HG02840 (cell line): ENCODE results near the gene CAMSAP1.

Experiments
- ATAC-seq: cut with Tn5 transposase; IDR thresholded peaks from one replicate; pipeline ENCODE4 v1.9.1; 2021; ENCODE audit warnings: mild to moderate bottlenecking, moderate library complexity, moderate number of reproducible peaks; ENCODE audit not compliant: unreplicated experiment, low FRiP score

The CAMSAP1 gene

GRCh38 chr9:135884328-135885035, 22.9 kb downstream of the CAMSAP1 start:
- ATAC-seq, result no peak

GRCh38 chr9:135883410-135884089, 23.8 kb downstream of the CAMSAP1 start:
- no peak for ATAC-seq

DNA sequence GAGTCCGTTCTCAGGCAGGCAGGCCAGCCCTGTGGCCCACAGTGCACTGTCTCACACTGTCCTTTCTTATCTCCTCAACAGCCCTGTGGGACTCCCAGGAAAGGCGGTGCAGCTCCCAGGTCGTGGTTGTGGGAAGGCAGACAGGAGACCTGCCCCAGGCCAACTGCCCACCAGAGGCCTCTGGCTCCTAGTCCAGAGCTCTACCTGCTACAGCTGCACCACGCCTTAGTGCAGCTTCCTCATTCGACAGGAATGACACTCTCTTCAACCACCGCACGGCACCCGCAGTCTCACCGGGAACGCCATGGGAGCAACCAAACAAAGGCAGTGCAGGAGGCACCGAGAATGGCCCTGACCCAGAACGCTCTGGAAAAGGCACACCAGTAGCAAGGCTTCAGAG, 25.3 kb downstream of the CAMSAP1 start:
- no peak for ATAC-seq

DNA sequence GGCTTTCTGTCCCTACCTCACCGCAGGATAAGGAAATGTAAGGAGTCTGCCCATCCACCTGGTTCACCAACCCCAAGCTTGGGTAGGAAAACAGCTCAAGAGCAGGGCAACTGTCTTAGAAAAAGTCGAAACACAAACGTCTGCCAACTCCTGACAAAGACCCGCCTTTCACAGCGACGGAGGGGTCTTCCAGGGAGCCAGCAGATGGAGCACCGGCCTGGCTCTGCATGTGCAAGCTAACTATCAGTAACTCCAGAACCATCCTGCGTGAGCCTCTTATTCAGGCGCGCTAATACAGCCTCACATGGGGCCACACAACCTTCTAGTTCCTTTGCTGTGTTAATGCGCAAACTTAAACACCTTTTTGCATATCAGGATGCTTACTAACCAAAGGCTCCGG, 26.9 kb downstream of the CAMSAP1 start:
- ATAC-seq, result no peak

GRCh38 chr9:135879619-135880018, 27.7 kb downstream of the CAMSAP1 start:
- no peak for ATAC-seq

- ATAC-seq, result no peak
Observed at GRCh38 chr9:135879237-135879601, 28.1 kb downstream of the CAMSAP1 start.

GRCh38 chr9:135878528-135879236, 28.7 kb downstream of the CAMSAP1 start:
- ATAC-seq, result no peak

- ATAC-seq, result no peak
Observed at GRCh38 chr9:135877791-135878527, 29.4 kb downstream of the CAMSAP1 start.

- ATAC-seq, result no peak
Observed at GRCh38 chr9:135876936-135877335, 30.4 kb downstream of the CAMSAP1 start.

DNA sequence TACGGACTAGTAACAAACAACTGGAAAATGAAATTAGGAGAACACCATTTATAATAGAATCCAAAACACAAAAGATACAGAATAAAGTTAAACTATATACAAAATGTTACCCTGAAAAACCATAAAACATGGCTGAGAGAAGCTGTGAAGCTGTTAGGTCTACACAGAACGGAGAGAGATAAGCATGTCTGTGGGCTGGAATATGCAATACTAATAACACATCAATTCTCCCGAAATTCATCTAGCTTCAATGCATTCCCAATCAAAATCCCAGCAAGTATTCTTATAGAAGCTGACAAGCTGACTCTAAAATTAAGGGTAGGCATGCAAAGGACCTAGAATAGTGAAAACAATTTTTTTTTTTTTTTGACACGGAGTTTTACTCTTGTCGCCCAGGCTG, 32.5 kb downstream of the CAMSAP1 start:
- ATAC-seq, result no peak

- no peak for ATAC-seq
Observed at GRCh38 chr9:135869909-135870308, 37.4 kb downstream of the CAMSAP1 start.

- no peak for ATAC-seq
Observed at GRCh38 chr9:135865531-135865930, 41.8 kb downstream of the CAMSAP1 start.

DNA sequence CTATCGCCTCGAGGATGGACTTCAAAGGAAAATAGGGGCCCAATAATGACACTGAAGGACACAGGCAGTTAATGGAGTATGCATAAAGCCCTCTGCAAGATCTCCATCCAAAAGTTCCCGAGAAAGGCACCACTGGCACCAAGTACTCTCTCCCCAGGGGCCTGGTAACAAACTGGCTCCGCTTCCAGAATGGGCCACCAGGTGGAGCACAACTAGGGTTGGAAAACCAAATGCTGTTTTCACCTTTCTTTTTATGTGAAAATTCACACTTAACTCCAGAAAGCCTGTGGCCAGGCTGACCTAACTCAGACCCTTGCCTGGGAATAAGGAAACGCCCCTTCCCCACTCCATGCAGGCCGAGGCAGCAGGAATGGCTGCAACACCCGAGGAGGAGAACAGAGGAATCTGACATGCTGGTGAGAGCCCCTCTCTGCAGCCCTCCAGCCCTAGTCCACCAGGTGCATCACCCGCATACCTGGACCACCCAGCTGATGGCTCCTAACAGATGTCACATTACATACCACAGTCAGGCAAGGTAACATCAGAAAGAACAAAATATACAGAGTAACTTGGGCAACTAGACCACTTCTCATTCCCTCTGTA, 42.8 kb downstream of the CAMSAP1 start:
- no peak for ATAC-seq

DNA sequence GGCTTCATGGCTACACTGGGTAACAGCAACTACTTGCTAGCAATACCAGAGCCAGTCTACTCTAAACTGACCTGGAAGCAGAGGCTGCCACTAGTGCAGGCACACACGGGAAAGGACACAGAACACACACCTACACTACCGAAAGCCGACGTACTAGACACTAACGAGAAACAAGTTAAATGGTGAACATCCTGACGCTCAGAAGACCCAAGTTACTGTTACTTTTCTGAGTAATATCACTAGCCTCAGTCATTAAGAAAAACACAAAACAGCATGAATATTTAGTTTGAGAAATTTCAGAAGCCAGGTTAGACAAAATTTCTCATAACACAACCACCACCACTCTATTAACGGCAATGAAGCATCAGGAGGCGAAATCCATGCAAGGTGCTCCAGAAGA, 44.5 kb downstream of the CAMSAP1 start:
- no peak for ATAC-seq

- no peak for ATAC-seq
Observed at GRCh38 chr9:135858491-135859185, 48.7 kb downstream of the CAMSAP1 start.

DNA sequence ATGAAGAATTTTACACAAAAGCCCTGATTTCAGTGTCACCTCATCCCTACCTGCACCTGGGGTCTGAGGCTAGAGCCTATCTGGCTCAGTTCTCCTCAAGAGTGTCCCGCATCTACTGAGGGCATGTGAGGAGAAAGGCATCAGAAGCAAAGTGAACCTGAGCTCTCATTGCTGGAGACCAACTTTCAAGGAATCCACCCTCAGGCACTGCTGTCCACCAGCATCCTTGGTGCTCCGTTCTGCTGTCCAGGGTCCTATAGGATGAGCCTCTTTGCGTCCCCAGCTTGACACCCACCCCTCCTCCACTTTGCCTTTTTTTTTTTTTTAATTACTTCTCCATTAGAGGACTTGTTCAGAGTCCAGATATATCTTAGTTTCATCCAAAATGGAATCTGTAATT, 49.5 kb downstream of the CAMSAP1 start:
- ATAC-seq, result no peak

- no peak for ATAC-seq
Observed at GRCh38 chr9:135857371-135857786, 50.0 kb downstream of the CAMSAP1 start.

GRCh38 chr9:135851748-135852147, 55.6 kb downstream of the CAMSAP1 start:
- no peak for ATAC-seq

DNA sequence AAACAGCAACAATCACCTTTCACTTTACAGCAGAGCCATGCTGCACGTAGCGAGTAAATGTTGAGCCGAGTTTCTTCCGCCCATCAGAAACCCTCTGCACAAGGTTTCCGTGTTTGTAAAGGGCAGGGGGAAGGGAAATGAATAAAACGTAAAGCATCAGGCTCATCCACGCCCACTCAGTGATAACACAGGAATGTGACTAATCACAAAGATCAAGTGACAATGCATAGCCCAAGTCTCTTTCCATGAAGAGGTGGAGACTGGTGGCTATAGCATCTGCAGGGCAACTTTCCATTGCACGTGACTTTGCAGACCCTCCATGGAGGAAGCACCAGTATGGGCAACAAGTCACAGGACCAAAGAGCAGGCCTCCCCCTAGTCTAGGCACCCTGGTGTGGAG, 56.6 kb downstream of the CAMSAP1 start:
- no peak for ATAC-seq

DNA sequence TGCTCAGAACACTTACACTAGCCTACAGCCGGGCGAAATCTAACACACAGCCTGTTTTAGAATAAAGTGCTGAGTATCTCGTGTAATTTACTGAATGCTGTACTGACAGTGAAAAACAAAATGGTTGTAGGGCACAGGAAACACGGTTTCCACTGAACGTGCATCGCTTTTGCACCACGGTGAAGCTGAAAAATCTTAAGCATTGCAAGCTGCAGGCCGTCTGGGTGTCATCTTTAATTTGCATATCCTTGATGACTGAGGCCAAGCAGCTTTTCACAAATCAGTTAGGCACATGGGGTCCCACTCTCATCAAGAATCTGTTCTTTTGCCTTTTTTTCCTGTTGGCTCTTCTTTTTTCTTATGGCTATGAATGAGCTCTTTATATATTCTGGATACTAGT, 58.2 kb downstream of the CAMSAP1 start:
- no peak for ATAC-seq
